ENCODE results near the gene NIFK. TPM values are rescaled to one million over a fixed set of nuclear protein-coding genes. Genes with fewer than 3 reads are reported as not detected.

NIFK gene
- polyA plus RNA-seq, 1 of the 3 experiments (the other 2 are of a cell fraction), result 17.0 TPM

GRCh38 chr2:121748202-121748601, 11.5 kb upstream of the NIFK start (continued):
- TF ChIP-seq USF2 (IDR thresholded peaks at IDR 0.05; ENCODE audit: borderline replicate concordance, low read depth, low read length), result no peak
- TF ChIP-seq RFX5 (IDR thresholded peaks at IDR 0.05; ENCODE audit: low read length), result no peak
- TF ChIP-seq MEF2A (IDR thresholded peaks at IDR 0.05; ENCODE audit: borderline replicate concordance, low read depth), result no peak
- no peak for TF ChIP-seq PBX3 (IDR thresholded peaks at IDR 0.05)
- no peak for TF ChIP-seq FOXJ3 (CRISPR knock-in tag; IDR thresholded peaks at IDR 0.05)
- no peak for TF ChIP-seq FOXM1 (IDR thresholded peaks at IDR 0.05; ENCODE audit: low read depth)
- TF ChIP-seq NRF1 (IDR thresholded peaks at IDR 0.05; ENCODE audit: low read depth, low read length), result no peak
- TF ChIP-seq ELF1 (IDR thresholded peaks at IDR 0.05), result peak; percentile 40; the same call in 1 of the 2 replicates
- no peak for TF ChIP-seq TEAD4 (IDR thresholded peaks at IDR 0.05; ENCODE audit: borderline replicate concordance, insufficient read depth)
- TF ChIP-seq RAD21 (IDR thresholded peaks at IDR 0.05; ENCODE audit: low read length), result peak; percentile 44
- no peak for TF ChIP-seq SIN3A (IDR thresholded peaks at IDR 0.05; ENCODE audit: borderline replicate concordance, low read depth, low read length)
- TF ChIP-seq GABPA (IDR thresholded peaks at IDR 0.05; ENCODE audit: low read depth), result no peak
- TF ChIP-seq EP300 (IDR thresholded peaks at IDR 0.05; ENCODE audit: borderline replicate concordance in 1 of 2, low read depth in 1 of 2, low read length in 1 of 2), result no peak
- no peak for TF ChIP-seq RXRA (IDR thresholded peaks at IDR 0.05; ENCODE audit: borderline replicate concordance, low read depth)
- TF ChIP-seq YY1 (IDR thresholded peaks at IDR 0.05; ENCODE audit: low read depth), result no peak
- peak; percentile 44 for TF ChIP-seq CTCF (IDR thresholded peaks at IDR 0.05)

- Histone ChIP-seq H4K20me1 (ENCODE audit: insufficient read depth) (no peaks in the 10 kb centered on the region), H3K4me3 (ENCODE audit: low read depth in 2 of 2, low read length in 1 of 2) (no peak overlapping the region), H3K27me3 (ENCODE audit: insufficient read depth) (no peaks in the 10 kb centered on the region), H3K79me2 (ENCODE audit: insufficient read depth) (no peaks in the 10 kb centered on the region), H3K36me3 (replicated peaks in 1 of 2; ENCODE audit: control insufficient read depth in 1 of 2, insufficient read depth in 2 of 2, low read length in 1 of 2) (no peaks in the 10 kb centered on the region), H3K9me3 (no peaks in the 10 kb centered on the region), H3K4me1 (ENCODE audit: control insufficient read depth in 1 of 2, insufficient read depth in 2 of 2, low read depth in 1 of 2, low read length in 1 of 2) (no peaks in the 10 kb centered on the region), H3K9me2 (no peaks in the 10 kb centered on the region), H3K4me2 (no peak overlapping the region), H3K27ac (ENCODE audit: low read depth in 2 of 2, low read length in 1 of 2) (no peak overlapping the region), H3K9ac (no peak overlapping the region), H3F3A (replicated peaks; ENCODE audit: insufficient read depth) (no peaks in the 10 kb centered on the region), H2AFZ (ENCODE audit: low read depth) (no peak overlapping the region)
- no peak for TF ChIP-seq EP300 (IDR thresholded peaks at IDR 0.05; ENCODE audit: borderline replicate concordance in 1 of 2, low read depth in 1 of 2, low read length in 1 of 2)
- TF ChIP-seq YY1 (IDR thresholded peaks at IDR 0.05; ENCODE audit: low read depth), result no peak
- TF ChIP-seq IRF3 (IDR thresholded peaks at IDR 0.05; ENCODE audit: low read depth, low read length), result no peak
- TF ChIP-seq TCF12 (IDR thresholded peaks at IDR 0.05), result no peak
- DNase-seq, result no peak
- ChIA-PET CTCF (no interaction called here), POLR2A (no interaction called here)
- WGBS (ENCODE audit: low lambda C conversion rate), result 75% methylated on average over 6 of the region's 6 CpGs
These were observed 9.4 kb upstream of the NIFK start for GRCh38 chr2:121746071-121746578.
